ENCODE results near the gene C22orf23. TPM values are rescaled to one million over a fixed set of nuclear protein-coding genes. Genes with fewer than 3 reads are reported as not detected.

The C22orf23 gene
- 0.14 to 0.36 TPM (median 0.28 TPM) in 5 replicates for total RNA-seq (2022; extraction: Qiagen RNA extraction; ENCODE audit: low read depth)

GRCh38 chr22:37953437-37954179 is at the start of gene C22orf23, which contains the start of gene POLR2F:
Gene C22orf23 (minus strand): TSS chr22:37953601. CDS start chr22:37953149, 452 bp downstream.
Gene POLR2F (plus strand): TSS chr22:37953699. CDS start chr22:37953788, 89 bp downstream.

DNA sequence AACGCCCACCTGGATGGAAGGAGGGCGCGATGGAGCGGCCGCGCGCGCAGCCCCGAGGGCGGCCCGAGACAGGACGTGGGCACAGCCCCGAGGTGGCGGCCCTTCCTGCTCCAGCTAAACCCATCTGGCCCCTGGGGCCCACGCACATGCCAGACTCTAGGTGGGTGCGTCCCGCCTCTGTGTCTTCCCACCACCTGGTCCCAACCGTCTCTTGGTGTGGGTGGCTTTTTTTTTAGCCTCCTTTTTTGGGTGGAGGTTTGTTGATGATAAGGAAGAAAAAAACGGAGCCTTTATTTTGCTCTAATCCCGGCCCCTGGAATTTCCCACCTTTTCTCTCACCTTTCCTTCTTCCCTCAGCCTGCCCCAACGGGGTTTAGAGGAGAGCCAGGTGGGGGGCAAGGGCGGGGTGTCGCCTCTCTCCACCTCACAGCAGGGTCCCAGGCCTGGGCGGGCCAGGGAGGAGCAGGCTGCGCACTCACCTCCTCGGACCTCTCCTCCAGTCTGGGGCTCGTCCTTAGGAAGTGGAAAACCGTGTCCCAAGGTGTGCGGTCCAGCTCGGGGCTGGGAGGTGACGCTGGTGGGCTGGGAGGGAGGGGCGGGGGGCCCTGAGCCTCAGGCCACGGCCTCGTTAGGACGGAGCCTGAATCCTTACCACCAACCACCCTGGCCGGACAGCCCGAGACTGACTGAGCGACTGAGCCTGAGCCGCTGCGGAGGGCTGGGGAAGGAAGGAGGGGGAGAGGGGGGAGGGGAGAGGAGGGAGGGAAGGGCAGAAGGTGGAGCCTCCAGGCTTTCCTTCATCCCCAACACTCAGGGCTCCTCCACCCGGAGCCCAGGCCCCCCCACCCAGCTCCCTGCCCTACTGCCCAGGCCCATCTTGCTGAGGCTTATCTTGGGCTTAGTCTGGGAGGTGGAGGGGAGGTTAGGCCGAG is 30.7 kb upstream of the C22orf23 start, which contains the start of gene SOX10:
SOX10 (minus strand) TSS at position 696 of the 932 bp plus-strand sequence. CDS start 771 bp downstream, outside the sequence.

GRCh38 chr22:37905534-37906363 is 47.7 kb downstream of the C22orf23 start, which contains the start of gene MICALL1:
Gene MICALL1 (plus strand): TSS chr22:37906297. CDS start chr22:37906423, 126 bp downstream.

Other genes starting within 250 kb of the C22orf23 start
- gene GCAT, start 145.7 kb downstream of the C22orf23 start, total RNA-seq (2022; extraction: Qiagen RNA extraction; ENCODE audit: low read depth): 2.4 to 4.0 TPM (median 3.0 TPM) in 5 replicates
- not detected in 5 replicates for gene GALR3, start 130.2 kb downstream of the C22orf23 start, total RNA-seq (2022; extraction: Qiagen RNA extraction; ENCODE audit: low read depth)
- gene ANKRD54, start 109.3 kb downstream of the C22orf23 start, total RNA-seq (2022; extraction: Qiagen RNA extraction; ENCODE audit: low read depth): 16.9 to 26.6 TPM (median 24.2 TPM) in 5 replicates
- 250 to 297 TPM (median 288 TPM) in 5 replicates for gene EIF3L, start 104.2 kb downstream of the C22orf23 start, total RNA-seq (2022; extraction: Qiagen RNA extraction; ENCODE audit: low read depth)
- gene MICALL1, start 47.3 kb downstream of the C22orf23 start, total RNA-seq (2022; extraction: Qiagen RNA extraction; ENCODE audit: low read depth): 16.2 to 21.3 TPM (median 16.8 TPM) in 5 replicates
- gene POLR2F, start 98 bp upstream of the C22orf23 start, total RNA-seq (2022; extraction: Qiagen RNA extraction; ENCODE audit: low read depth): 117 to 144 TPM (median 140 TPM) in 5 replicates
- not detected in 5 replicates for gene SOX10, start 31.0 kb upstream of the C22orf23 start, total RNA-seq (2022; extraction: Qiagen RNA extraction; ENCODE audit: low read depth)
- gene PICK1, start 103.8 kb upstream of the C22orf23 start, total RNA-seq (2022; extraction: Qiagen RNA extraction; ENCODE audit: low read depth): 9.0 to 13.8 TPM (median 10.5 TPM) in 5 replicates
- not detected in 5 replicates for gene SLC16A8, start 130.6 kb upstream of the C22orf23 start, total RNA-seq (2022; extraction: Qiagen RNA extraction; ENCODE audit: low read depth)
- gene BAIAP2L2, start 157.1 kb upstream of the C22orf23 start, total RNA-seq (2022; extraction: Qiagen RNA extraction; ENCODE audit: low read depth): 2.9 to 4.9 TPM (median 4.4 TPM) in 5 replicates
- 2.3 to 5.1 TPM (median 4.4 TPM) in 5 replicates for gene PLA2G6, start 228.2 kb upstream of the C22orf23 start, total RNA-seq (2022; extraction: Qiagen RNA extraction; ENCODE audit: low read depth)
- 12.4 to 17.0 TPM (median 13.4 TPM) in 5 replicates for gene MAFF, start 248.4 kb upstream of the C22orf23 start, total RNA-seq (2022; extraction: Qiagen RNA extraction; ENCODE audit: low read depth)